ENCODE measurements around the gene RNU6-9. TPM values are rescaled to one million over a fixed set of nuclear protein-coding genes. Genes with fewer than 3 reads are reported as not detected.

RNU6-9 gene
- total RNA-seq, 1 donor from 2014 or later: not detected

DNA sequence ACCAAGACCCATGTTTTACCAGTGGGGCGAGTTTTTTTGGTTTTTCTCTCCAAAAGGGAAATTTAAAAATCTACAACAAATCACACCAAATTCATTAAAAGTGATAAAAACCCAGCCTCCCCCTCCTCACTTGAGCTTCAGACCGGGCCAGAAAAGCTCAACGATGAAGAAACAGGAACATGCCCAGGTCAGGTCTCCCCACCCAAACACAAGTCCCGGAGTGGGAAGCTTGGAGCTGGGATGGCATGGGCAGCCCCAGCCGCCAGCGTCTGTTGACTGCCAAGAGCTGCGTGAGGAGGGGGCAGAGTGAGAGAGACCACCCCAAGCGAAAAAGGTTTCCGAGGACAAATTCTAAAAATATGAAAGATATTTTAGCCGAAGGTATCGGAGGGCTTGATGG is 3.7 kb downstream of the RNU6-9 start:
- intact Hi-C loops (cut with micrococcal nuclease): loop anchor here (10.0 kb wide), 1 partner anchor 1558 kb away; the partner anchor contains the start of gene LMNB2

DNA sequence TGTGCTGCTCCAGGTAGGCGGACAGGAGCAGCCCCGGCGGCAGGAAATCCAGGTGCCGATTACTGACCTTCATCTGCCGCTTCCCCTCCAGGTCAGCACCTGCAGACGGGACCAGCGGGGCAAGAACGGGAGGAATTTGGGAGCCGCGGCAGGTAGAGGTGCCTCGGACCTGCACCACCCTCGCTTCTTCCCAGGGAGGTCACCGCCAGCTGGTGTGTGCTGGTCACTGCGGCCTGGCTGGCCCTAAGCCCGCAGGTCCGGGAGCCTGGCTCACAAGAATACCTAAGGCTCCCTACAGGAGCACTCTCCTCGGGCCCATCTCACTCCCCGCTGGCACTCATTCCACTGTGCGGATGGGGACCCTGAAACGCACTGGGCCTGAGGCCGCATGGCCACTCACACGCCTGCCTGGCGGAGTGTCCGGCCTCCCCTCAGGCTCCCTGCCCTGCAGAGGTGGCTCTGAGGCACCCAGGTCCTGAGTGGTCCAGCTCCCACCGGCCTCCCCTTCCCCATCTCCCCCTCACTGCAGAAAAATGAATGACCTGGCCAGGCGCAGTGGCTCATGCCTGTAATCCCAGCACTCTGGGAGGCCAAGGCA is 4.3 kb downstream of the RNU6-9 start:
- intact Hi-C loops (cut with micrococcal nuclease): loop anchor here (10.0 kb wide), 1 partner anchor 1557 kb away; the partner anchor contains the start of gene LMNB2

DNA sequence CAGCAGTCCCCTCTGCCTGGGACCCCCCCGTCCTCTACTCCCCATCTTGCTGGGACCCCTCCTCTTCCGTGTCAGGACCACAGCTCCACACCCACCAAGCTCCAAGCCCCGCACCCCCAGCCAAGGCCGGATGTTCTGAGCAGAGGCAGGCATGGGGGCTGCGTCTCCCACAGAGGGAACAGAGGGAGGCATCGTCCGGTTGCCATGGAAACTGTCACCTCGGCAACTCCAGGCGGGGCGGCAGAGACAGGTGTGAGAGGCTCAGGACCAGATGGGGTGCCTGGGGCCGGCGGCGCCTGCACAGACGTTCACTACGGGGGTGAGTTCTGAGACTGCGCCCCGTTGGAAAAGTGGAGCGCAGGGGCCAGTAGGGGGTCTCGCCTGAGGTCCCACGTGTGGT is 5.4 kb downstream of the RNU6-9 start:
- intact Hi-C loops (cut with micrococcal nuclease): loop anchor here (10.0 kb wide), 1 partner anchor 1556 kb away; the partner anchor contains the start of gene LMNB2

DNA sequence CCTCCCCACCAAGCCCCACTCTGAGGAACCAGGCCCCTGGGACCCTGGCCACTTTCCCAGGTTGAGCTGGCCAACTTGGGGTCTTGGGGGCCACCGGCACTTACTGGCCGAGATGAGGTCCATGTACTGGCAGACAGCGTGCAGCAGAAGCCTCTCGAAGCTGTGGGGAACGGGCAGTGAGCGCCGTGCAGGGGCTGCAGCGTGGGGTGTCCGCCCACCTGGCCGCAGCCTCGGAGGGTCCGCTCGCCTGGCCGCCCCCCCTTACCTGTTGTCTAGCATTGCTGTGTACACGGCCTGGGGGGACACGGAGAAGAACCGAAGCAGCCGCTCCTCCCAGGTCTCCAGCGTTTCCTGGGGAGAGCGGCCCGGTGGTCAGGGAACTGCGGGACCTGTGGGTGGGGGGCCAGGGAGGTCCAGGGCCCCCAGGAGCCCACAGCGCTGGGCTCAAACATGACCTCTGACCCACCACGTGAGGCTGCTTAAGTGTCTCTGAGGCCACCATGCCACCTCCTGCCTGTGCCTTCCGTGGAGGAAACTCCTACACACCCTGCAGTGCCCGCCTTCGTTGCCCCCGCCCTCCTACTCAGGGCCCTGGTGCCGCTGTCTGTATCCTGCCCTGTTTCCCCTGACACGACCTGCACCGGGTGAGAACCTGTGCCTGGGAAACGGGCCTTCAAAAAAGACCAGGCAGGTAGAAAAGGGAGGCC is 6.2 kb downstream of the RNU6-9 start:
- intact Hi-C loops (cut with micrococcal nuclease): loop anchor here (1.0 to 10.0 kb wide), 2 partner anchors 10 to 1555 kb away; partner anchors contain the start of gene LMNB2

DNA sequence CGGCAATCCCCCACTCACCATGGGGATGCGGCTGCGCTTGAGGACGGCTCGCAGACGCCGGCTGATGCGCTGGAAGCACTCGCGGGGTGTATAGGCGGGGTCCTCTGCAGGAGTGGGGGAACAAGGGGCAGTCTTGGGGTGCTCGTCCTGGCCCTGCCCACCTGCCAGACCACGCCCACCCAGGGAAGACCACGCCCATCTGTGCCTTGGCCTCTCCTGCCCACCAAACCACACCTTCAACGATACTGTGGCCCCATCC is 6.7 kb downstream of the RNU6-9 start:
- intact Hi-C loops (cut with micrococcal nuclease): loop anchor here (1.0 kb wide), 1 partner anchor 9 kb away; no protein-coding TSS in a partner anchor

DNA sequence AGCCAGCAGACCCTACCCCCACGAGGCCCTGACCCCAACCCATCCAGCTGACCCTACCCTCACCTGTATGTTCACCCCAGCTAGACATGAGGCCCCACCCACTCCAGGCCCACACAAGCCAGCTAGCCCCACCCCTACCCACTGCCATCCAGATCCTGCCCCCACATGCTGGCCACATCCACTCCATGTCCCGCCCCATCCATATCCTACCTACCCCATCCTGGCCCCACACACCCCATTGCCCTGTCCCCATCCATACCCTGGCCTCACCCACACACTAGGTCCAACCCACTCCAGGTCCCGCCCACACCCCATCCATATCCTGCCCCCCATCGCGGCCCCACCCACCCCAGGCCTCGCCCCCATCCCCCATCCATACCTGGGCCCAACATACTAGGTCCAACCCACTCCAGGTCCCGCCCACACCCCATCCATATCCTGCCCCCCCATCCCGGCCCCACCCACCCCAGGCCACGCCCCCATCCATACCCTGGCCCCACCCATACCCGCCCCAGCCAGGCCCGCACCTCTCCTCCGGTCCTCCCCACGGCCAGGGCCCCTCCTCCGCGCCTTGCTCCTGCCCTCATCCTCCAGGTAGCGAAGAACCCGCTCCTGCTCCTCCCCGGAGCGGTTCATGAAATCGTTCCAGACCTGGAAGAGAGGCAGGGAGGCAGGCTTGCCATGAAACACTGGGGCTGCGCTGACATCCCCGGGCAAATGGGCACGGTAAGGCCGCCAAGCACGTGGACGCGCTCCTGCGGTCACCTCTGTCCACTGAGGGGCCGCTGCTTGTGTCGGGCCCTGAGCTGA is 7.2 kb downstream of the RNU6-9 start:
- intact Hi-C loops (cut with micrococcal nuclease): loop anchor here (1.0 kb wide), 1 partner anchor 9 kb away; no protein-coding TSS in a partner anchor

DNA sequence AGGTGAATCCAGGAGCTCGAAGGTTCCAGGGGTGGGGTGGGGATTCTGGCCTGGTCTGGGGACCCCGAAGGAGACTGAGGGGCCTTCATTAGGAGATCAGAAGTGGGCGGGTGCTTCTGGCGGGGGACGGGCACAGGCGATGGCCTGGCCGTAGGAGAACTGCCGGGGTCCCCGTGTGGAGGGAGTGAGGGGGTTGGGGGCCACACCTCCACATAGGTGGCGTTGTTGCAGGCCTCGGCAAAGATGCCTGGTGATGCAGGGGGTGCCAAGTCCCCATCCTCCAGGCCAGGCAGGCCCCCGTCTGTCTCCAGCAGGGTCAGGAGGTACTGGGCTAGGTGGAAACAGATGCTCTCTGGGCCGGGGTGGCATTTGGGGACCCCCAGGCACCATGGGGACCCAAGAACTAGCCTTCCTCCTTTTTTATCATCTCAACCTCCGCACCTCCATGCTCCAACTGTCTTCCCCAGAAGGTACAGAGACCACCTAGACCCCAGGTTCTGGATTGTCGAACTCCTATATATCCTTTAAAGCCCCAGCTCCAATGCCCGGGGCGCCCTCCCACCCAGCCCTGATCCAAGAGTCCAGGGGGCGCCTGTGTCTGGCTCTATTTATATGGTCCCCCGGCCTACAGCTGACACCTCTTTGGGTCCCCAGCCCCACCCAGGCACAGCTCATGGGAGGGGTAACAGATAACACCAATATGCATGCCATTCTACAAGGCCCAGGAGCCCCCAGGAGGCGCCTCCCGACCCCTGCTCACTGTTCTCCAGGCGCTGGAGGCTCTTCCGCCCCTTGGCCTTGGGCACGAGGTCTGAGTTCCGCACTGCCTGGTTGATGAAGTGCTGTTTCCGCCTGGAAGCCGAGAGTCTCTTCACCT is 8.2 kb downstream of the RNU6-9 start:
- intact Hi-C loops (cut with micrococcal nuclease): no loop called here

DNA sequence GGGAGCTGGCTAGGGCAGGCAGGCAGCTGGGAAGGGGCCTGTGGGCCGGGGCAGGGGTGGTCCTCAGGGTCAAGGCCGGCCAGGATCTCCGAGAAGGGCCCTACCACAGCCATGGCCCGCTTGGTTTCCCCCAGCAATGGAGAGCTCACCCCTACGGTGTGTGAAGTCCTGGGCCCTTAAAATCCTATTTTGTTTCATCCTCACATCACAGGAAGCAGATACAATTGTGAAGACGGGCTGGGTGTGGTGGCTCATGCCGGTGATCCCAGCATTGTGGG is 8.7 kb downstream of the RNU6-9 start:
- intact Hi-C loops (cut with micrococcal nuclease): no loop called here

DNA sequence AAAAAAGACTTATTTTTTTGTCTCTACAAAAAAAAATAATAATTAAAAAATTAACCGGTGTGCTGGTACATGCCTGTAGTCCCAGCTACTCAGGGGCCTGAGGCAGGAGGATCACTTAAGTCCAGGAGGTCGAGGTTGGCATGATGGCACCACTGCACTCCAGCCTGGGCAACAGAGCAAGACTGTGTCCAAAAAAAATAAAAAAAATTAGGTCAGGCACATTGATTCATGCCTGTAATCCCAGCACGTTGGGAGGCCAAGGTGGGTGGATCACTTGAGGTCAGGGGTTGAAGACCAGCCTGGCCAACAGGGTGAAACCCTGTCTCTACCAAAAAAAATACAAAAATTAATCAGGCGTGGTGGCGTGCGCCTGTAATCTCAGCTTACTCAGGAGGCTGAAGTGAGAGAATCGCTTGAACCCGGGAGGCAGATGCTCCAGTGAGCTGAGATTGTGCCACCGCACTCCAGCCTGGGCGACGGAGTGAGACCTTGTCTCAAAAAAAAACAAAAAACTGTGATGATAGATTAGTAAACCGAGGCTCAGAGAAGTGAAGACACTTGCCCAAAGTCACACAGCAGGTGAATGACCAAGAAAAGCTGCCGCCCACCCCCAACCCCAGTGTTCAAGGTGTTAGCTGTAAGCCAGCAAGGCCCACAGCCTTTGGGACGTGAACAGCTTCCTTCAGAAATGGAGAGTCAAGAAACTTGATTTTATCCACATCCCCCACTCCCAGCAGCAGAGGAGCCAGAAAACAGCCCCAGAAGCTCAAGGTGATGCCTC is 9.4 kb downstream of the RNU6-9 start:
- intact Hi-C loops (cut with micrococcal nuclease): no loop called here

DNA sequence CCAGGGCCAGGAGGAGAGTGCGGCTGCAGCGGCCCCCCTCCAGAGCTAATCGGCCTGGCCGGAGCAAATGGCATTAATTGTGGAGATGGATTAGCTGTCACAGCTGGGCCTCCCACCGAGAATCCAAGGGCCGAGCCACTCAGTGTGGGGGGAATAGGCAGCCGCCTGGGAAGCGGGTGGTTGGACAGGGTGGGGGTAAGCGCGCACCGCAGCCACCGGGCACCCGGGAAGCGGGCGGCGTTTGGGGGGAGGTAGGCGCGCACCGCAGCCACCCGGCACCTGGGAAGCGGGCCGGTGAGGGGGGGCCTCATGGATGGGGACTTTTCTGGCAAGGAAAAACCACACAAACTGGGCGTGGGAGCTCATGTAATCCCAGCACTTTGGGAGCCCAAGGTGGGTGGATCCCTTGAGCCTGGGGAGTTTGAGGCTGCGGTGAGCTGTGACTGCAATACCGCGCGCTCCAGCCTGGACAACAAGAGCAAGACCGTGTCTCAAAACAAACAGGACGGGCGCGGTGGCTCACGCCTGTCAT is 10.0 kb downstream of the RNU6-9 start:
- intact Hi-C loops (cut with micrococcal nuclease): no loop called here

DNA sequence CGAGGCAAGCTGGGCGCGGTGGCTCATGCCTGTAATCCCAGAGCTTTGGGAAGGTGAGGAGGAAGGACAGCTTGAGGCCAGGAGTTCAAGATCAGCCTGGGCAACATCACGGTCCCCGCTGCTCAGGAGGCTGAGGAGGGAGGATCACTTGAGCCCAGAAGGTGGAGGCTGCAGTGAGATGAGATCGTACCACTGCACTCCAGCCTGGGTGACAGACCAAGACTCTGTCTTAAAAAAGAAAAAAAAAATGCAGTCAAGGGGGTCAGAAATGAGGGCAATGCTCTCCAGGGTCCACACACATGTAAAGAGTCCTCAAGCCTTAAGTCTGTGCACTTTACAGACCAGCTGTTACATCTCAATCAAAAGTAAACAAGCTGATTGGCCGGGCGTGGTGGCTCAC is 11.3 kb downstream of the RNU6-9 start:
- intact Hi-C loops (cut with micrococcal nuclease): no loop called here

DNA sequence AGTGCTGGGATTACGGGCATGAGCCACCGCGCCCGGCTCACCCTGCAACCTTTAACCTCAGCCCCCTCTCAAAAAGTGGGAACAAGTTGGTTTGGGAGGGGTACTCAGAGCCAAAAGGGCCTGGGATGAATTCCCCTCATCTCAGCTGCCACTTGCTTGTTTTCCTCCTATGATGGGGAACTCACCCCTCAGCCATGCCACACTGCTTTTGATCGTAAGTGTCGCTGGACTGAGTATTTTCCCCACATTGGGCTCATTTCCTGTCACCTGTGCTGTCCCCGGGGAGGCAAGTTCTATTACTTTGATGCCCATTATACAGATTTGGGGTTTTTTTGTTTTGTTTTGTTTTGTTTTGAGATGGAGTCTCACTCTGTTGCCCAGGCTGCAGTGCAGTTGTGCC is 13.2 kb downstream of the RNU6-9 start:
- intact Hi-C loops (cut with micrococcal nuclease): loop anchor here (5.0 kb wide), 1 partner anchor 109 kb away; the partner anchor contains the start of gene PTBP1

DNA sequence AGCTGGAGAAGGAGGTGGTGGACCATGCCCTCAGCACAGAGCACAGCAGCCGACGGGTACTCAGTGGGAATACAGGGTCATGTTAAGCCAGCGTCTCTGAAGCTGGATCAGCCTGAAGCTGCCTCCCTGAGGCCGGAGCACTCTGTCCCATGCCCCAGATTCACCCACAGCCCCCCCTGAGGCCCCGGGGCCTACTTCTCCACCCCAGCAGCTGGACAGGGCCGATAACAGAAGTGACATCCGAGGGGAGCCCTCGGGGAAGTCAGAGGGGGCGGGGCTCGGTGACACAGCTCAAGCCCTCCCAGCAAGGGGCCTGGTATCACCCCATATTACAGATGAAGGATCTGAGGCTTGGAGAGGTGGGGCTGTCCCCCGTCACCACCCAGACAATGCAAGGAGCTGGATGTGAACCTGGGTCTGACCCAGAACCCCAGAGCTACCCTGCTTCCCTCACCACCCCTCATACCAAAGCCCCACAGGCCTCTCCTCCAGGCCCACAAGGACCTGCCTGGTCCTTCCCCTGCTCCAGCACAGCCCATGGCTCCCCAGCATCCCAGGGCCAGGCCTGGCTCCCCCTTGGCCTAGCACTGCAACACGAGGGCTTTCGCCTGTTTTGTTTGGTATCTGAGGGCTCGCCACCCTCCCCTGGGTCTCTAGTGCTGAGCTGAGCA is 14.0 kb downstream of the RNU6-9 start:
- intact Hi-C loops (cut with micrococcal nuclease): loop anchor here (5.0 kb wide), 1 partner anchor 110 kb away; the partner anchor contains the start of gene PTBP1

DNA sequence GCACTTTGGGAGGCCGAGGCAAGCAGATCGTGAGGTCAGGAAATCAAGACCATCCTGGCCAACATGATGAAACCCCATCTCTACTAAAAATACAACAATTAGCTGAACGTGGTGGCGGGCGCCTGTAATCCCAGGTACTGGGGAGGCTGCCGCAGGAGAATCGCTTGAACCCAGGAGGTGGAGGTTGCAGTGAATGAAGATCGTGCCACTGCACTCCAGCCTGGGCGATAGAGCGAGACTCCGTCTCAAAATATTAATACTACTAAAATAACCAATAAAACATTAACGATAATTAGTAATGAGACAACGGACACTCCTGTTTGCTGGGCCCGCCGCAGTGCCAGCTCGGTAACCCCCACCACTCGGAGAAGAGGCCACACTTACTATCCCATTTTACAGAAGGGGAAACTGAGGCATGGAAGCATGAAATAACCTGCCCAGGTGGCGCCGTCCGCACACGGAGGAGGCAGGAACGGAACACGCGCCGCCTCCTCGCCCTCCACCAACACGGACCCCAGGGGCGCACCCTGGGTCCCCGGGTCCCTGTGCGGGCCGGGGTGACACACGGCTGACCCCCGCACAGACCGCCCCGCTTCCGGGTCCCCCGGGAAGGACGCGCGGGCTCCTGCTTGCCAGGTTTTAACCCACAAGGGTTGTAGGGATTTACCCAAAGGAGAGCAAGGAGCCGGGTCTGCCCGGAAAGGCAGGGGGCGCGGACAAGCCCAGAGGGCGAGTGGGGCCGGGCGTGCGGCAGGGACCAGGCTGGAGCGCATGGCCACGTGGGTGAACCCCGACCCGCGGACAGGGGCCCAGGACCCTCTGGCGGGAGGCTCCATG is 18.1 kb downstream of the RNU6-9 start:
- intact Hi-C loops (cut with micrococcal nuclease): no loop called here

DNA sequence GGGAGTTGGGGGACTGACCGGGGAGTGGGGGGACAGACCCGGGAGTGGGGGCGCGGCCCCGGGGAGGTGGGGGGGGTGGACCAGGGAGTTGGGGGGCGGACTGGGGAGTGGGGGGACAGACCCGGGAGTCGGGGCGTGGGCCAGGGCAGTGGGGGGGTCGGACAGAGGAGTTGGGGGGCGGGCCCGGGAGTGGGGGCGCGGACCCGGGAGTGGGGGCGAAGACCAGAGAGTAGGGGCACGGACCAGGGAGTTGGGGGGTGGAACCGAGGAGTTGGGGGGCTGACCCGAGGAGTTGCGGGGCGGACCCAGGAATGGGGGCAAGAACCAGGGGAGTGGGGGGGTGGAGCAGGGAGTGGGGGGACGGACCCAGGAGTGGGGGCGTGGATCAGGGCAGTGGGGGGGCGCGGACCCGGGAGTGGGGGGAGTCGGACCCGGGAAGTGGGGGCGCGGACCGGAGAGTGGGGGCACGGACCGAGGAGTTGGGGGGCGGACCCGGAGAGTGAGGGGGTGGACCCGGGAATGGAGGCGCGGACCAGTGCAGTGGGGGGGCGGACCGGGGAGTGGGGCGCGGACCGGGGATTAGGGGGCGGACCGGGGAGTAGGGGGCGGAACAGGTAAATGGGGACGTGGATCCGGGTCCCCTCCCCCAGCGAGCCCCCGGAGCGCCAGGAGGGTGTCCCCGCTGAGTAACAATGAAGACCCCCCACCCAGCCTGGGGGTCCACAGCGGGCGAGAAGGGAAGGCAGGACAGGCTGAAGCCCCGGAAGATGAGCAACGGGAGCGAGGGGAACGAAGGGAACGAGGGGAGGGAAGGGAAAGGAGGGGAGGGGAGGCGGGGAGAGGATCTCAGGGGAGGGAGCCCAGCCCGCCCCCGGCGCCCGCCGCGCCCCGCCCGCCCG is 19.1 kb downstream of the RNU6-9 start:
- intact Hi-C loops (cut with micrococcal nuclease): loop anchor here (1.0 kb wide), 2 partner anchors 19 to 39 kb away; partner anchors contain the start of genes MED16 and RNU6-9

DNA sequence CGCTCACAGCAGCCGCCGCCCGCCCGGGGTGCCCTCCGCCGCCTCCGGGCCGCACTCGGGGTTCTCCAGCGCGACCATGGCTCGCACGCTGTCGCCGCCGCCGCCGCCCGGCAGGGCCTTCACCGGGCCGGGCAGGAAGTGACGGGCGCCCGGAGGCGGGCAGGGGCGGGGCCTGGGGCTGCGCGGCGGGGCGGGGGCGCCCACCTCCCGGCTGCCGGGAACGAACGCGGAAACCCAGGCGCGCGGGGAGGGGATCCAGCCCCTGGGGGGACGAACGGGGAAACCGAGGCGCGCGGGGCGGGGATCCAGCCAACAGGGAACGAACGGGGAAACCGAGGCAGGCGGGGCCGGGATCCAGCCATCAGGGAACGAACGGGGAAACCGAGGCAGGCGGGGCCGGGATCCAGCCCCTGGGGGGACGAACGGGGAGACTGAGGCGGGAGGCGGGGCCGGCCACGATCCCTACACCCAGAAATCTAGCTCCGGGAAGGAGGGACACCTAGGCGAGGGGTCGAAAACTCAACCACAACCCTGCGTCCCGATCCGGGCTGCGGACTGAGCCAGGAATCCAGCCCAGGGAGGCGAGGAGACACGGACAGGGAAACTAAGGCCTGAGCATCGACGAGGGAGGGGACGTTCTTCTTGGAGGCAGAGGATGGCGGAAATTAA is 19.9 kb downstream of the RNU6-9 start, which contains the start of gene R3HDM4:
R3HDM4 (minus strand) TSS at position 140 of the 669 bp plus-strand sequence; CDS start at position 78, 62 bp downstream.
- intact Hi-C loops (cut with micrococcal nuclease): loop anchor here (1.0 kb wide), 2 partner anchors 20 to 40 kb away; partner anchors contain the start of genes MED16 and RNU6-9

All from T-helper 1 cell treated with Interleukin-12 subunit alpha and Interleukin-12 subunit beta and Interleukin-4 antibody, amounts not matched to agents 30 ng/mL and 1 ng/mL, for 36 hours (primary cell).